ENCODE results near the gene MUC4. TPM values are rescaled to one million over a fixed set of nuclear protein-coding genes. Genes with fewer than 3 reads are reported as not detected.
"Not testable (repeated sequence)": the region's sequence is repeated elsewhere in the genome, so short reads cannot be mapped to it uniquely, and the experiment has no call there.

The MUC4 gene
- total RNA-seq, 1 donor from 2014 or later: not detected

GRCh38 chr3:195738274-195739044, 73.3 kb downstream of the MUC4 start:
- DNase-seq (ENCODE audit: low read depth in 2 of 2): no peak

GRCh38 chr3:195737782-195738181, 73.9 kb downstream of the MUC4 start:
- not testable (repeated sequence) for DNase-seq (ENCODE audit: low read depth in 2 of 2)

GRCh38 chr3:195736866-195737490, 74.8 kb downstream of the MUC4 start:
- DNase-seq (ENCODE audit: low read depth in 2 of 2): no peak

- no peak for DNase-seq (ENCODE audit: low read depth in 2 of 2)
Observed at GRCh38 chr3:195735036-195735695, 76.6 kb downstream of the MUC4 start.

GRCh38 chr3:195732940-195733339, 78.8 kb downstream of the MUC4 start:
- peak in 1 of 2 donors; percentile 16 for DNase-seq (ENCODE audit: low read depth in 2 of 2)

- no peak for DNase-seq (ENCODE audit: low read depth in 2 of 2)
Observed at GRCh38 chr3:195731356-195731905, 80.3 kb downstream of the MUC4 start.

GRCh38 chr3:195729476-195730251, 82.1 kb downstream of the MUC4 start:
- DNase-seq (ENCODE audit: low read depth in 2 of 2): no peak

GRCh38 chr3:195728789-195729188, 82.9 kb downstream of the MUC4 start:
- DNase-seq (ENCODE audit: low read depth in 2 of 2): not testable (repeated sequence)

GRCh38 chr3:195727606-195728195, 84.0 kb downstream of the MUC4 start:
- DNase-seq (ENCODE audit: low read depth in 2 of 2): no peak

- DNase-seq (ENCODE audit: low read depth in 2 of 2): not testable (repeated sequence)
Observed at GRCh38 chr3:195725916-195726740, 85.6 kb downstream of the MUC4 start.

- not testable (repeated sequence) for DNase-seq (ENCODE audit: low read depth in 2 of 2)
Observed at GRCh38 chr3:195724363-195724762, 87.4 kb downstream of the MUC4 start.

GRCh38 chr3:195722996-195723345, 88.8 kb downstream of the MUC4 start:
- not testable (repeated sequence) for DNase-seq (ENCODE audit: low read depth in 2 of 2)

GRCh38 chr3:195722139-195722995, 89.4 kb downstream of the MUC4 start:
- not testable (repeated sequence) for DNase-seq (ENCODE audit: low read depth in 2 of 2)

GRCh38 chr3:195720831-195721506, 90.8 kb downstream of the MUC4 start, which contains the start of gene MUC20:
Gene MUC20, plus strand, starts transcription at chr3:195720978. Its CDS starts 30 bp downstream, at chr3:195721008.
- not testable (repeated sequence) for DNase-seq (ENCODE audit: low read depth in 2 of 2)

- not testable (repeated sequence) for DNase-seq (ENCODE audit: low read depth in 2 of 2)
Observed at GRCh38 chr3:195719514-195720254, 92.0 kb downstream of the MUC4 start.

- no peak for DNase-seq (ENCODE audit: low read depth in 2 of 2)
Observed at GRCh38 chr3:195718477-195718984, 93.2 kb downstream of the MUC4 start.

- no peak for DNase-seq (ENCODE audit: low read depth in 2 of 2)
Observed at GRCh38 chr3:195717852-195718476, 93.8 kb downstream of the MUC4 start.
